NCI-H2107 treated with DMSO at 0.1 percent for 48 hours (cell line): ENCODE results near the gene SIGLEC10.
"Not testable (repeated sequence)": the region's sequence is repeated elsewhere in the genome, so short reads cannot be mapped to it uniquely, and the experiment has no call there.

Experiments used
- DNase-seq: peaks from one replicate; lab custom pipeline; 2025; ENCODE audit not compliant: unreplicated experiment; lab: John Stamatoyannopoulos, UW

Gene SIGLEC10

DNA sequence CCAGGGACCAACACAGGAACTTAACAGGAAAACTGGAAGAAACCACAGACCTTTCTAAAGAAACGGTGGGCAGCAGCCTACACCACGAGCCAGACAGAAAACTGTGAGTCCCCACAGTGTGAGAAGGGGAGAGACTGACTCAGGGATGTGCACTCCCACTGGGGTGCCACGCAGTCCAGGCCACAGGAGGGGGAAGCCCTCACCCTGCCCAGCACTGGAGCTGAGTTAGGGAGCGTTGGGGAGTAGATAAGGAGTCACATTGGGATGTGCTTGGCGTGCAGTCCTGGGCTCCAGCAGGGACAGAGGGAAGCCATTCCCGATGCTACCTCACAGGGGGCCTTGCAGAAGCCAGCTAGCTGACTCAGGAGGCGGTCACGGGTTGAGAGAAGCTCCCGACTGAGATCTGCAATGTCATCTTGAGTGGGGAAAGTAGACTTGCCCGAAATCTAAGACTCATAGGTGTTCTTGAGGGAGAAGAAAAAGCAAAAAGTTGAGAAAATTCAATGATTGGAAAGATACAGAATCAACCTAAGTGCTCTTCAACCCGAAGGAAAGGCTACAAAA, 23.5 kb upstream of the SIGLEC10 start:
- DNase-seq: no peak

- no peak for DNase-seq
Observed at GRCh38 chr19:51440052-51440451, 22.6 kb upstream of the SIGLEC10 start.

- DNase-seq: no peak
Observed at GRCh38 chr19:51439021-51439465, 21.6 kb upstream of the SIGLEC10 start.

GRCh38 chr19:51434456-51434855, 17.0 kb upstream of the SIGLEC10 start:
- no peak for DNase-seq

GRCh38 chr19:51433043-51433442, 15.6 kb upstream of the SIGLEC10 start:
- DNase-seq: no peak

DNA sequence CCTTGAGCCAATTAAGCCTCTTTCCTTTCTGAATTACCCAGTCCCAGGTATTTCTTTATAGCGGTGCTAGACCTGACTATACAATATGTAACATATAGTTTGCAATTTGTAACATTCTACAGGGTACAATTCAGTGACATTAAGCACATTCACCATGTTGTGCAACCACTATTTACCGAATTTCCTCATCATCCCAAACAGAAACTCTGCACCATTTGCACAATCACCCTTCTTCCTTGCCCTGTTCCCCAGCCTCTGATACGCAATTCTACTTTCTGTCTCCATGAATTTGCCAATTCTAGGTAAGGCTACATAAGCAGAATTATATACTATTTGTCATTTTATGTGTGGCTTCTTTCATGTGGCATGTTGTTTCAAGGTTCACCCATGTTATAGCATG, 13.7 kb upstream of the SIGLEC10 start:
- no peak for DNase-seq

DNA sequence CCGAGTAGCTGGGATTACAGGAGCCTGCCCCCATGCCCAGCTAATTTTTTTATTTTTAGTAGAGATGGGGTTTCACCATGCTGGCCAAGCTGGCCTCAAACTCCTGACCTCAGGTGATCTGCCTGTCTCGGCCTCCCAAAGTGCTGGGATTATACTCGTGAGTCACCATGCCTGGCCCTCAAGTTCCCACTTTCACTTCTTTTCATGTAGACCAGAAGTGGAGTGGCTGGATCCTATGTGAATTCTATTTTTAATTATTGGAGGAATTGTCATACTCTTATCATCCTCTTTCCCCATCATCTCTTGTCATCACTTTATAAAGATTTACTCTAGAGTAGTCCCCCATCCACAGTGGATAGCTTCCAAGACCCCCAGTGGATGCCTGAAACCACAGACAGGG, 12.8 kb upstream of the SIGLEC10 start:
- no peak for DNase-seq

GRCh38 chr19:51427201-51427600, 9.8 kb upstream of the SIGLEC10 start:
- DNase-seq: no peak

GRCh38 chr19:51422053-51422448, 4.6 kb upstream of the SIGLEC10 start:
- DNase-seq: no peak

DNA sequence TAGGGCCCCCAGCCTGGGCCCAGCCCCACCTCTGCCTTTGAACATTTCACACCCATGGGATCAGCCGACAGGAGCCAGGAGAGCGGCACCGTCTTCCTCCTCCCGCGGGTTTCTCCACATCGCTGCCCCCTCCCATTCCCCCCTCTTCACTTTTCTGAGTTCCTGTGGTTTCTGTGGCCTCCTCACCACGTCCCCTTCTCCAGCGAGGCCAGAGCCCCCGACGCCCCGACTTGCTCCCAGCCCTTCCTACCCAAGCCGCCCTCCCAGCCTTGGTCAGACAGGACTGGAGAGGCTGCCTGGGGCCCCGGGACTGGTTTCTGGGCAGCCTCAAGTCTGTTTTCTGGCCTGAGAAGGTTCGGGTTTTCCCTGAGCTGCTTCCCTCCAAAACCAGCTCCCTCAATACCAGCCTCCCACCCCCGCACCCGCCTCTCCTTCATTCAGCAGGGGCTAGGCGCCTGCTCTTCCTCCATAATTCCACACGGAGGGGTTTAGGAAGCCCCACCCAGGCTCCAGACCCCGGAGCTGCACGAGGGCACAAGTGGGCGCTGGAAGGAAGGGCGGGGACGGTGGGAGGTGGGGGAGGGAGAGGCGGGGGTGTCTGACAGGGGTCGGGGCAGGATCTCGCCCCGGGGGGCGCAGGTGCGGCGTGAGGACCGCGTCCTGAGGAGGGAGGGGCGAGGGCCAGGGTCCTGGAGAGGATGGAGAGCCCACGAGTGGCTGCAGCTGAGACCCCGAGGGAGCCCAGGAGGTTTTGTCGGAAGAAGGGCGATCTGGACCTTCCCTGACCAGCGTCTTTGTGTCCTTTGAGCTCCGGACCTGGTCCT, 4.0 kb upstream of the SIGLEC10 start:
- no peak for DNase-seq

DNA sequence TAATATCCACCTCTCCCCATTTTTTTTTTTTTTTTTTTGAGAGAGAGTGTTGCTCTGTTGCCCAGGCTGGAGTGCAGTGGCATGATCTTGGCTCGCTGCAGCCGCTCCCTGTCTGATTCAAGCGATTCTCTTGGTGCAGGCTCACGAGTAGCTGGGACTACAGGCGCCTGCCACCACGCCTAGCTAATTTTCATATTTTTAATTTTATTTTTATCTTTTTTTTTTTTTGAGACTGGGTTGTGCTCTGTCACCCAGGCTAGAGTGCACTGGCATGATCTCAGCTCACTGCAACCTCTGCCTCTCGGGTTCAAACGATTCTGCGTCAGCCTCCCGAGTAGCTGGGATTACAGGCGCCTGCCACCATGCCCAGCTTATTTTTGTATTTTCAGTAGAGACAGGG, 3.1 kb upstream of the SIGLEC10 start:
- DNase-seq: not testable (repeated sequence)

DNA sequence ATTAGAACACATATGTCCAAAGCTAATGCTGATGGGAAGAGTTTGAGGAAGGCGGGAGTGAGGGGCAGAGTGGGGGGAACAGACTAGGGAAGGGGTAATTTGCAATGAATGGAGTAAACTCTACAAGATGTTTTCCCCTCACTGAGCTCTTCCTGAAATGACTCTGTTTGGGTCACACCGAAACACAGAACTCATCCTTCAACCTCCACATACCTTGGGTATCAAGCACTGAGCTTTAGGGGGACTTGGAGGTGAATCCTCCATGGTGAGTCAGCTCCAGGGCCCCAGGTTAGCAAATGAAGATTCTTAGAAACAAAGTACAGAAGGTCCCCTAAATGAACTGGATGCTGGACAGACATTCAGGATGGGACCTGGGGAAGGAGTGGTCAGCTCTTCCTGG, 1.3 kb upstream of the SIGLEC10 start:
- no peak for DNase-seq

GRCh38 chr19:51417810-51418157, 342 bp upstream of the SIGLEC10 start:
- no peak for DNase-seq

- DNase-seq: not testable (repeated sequence)
Observed at GRCh38 chr19:51416422-51416821, 1.0 kb downstream of the SIGLEC10 start.

DNA sequence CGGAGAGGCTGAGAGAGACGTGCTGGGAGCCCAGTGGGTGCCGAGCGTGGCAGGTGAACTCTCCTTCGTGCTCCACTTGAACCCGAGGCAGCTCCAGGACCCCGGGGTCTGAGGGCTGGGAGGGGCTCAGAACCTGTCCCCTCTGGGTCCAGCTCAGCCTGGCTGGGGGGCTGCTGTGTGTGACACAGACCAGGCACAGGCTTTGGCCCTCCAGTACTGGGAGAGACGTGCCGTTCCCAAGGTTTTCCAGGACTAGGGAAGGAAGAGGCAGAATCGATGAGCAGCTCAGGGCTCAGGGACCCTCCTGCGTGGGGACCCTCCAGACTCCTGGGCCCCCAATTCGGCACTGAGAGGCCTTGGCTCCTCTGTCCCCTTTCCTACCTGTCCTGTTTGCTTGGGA, 2.3 kb downstream of the SIGLEC10 start:
- DNase-seq: no peak

GRCh38 chr19:51410950-51411748, 6.3 kb downstream of the SIGLEC10 start:
- no peak for DNase-seq

- DNase-seq: no peak
Observed at GRCh38 chr19:51407511-51408131, 9.8 kb downstream of the SIGLEC10 start.

DNA sequence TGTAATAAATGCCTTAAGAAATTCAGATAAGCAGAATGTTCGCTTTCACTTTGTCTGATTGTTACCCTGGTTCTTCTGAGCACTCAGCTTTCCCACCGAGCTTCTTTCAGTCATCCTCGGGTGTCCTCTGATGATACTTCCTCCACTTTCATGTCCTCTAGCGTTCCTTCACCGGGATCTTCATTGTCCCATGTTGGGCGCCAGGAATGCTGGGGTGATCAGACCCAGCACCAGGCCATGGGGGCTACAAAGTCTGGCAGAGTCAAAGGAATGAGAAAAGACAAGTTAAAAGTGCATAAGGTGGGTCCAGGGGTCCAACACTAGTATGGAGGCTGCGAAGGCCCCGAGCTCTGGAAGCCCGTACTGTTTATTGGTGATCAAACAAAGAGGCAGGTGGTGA, 15.3 kb downstream of the SIGLEC10 start:
- no peak for DNase-seq

GRCh38 chr19:51399936-51400335, 17.5 kb downstream of the SIGLEC10 start:
- not testable (repeated sequence) for DNase-seq

DNA sequence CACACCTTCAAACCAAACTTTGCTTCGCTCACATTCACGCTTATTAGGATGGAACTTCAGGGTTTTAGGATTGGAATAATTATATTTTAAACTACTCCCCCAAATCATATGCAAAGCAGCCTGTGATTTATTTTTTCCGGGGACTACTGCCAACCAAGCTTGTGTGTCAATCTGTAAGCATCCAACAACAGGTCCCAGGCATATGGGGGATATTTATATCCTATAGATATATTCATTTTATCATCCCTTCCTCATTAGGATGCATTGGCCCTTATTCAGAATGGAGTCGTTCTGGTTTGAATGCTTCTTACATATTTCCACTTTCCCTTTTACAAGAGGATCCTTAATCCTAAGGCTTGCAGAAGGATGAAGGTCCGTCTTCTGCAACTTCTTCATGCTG, 18.2 kb downstream of the SIGLEC10 start:
- DNase-seq: no peak

DNA sequence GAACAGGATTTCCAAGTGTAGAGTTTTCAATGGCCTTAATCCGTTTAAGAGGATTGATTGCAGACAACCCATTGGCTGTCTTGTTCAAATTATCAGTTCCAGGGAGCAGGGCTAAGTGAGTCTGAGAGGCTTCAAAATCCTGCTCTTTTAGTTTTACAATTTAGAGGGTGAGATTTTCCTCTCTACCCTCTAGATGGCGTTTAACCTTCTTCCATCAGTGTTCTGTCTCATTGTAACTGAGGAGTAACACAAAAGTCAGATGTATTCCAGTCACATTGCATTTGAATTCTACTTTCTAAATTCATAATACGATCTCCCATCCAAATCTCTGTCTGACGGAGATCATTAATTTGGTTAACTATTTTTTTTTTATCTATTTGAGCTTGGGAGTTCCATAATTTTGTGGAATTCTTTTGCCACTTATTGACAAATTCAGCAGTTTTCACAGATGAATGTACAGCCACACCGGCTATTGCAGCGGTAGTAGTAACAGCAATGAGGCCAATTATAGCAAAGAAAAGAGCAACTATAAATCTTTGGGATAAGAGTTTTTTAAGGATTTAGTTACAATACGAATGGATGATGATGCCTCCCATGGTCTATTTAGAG, 19.2 kb downstream of the SIGLEC10 start:
- no peak for DNase-seq
